ENCODE results near the gene TSHZ3.

GRCh38 chr19:31312677-31313244 lies 36.5 kb downstream of the TSHZ3 start:
- TF ChIP-seq CTCF (IDR thresholded peaks at IDR 0.05) (no peak), POLR2A (IDR thresholded peaks at IDR 0.05) (no peak)

Measured in heart left ventricle (tissue), 13 donors.